RKO (cell line): ENCODE results near the gene SC5D.

ENCODE experiments used
- DNase-seq: peaks from one replicate; pipeline ENCODE4 v3.0.0-alpha.2; 2016; ENCODE audit warnings: low spot score

Gene SC5D

GRCh38 chr11:121328967-121329679, 36.6 kb downstream of the SC5D start:
- no peak for DNase-seq

GRCh38 chr11:121329781-121330395, 37.3 kb downstream of the SC5D start:
- DNase-seq, result no peak

GRCh38 chr11:121330614-121331435, 38.3 kb downstream of the SC5D start:
- DNase-seq, result no peak

DNA sequence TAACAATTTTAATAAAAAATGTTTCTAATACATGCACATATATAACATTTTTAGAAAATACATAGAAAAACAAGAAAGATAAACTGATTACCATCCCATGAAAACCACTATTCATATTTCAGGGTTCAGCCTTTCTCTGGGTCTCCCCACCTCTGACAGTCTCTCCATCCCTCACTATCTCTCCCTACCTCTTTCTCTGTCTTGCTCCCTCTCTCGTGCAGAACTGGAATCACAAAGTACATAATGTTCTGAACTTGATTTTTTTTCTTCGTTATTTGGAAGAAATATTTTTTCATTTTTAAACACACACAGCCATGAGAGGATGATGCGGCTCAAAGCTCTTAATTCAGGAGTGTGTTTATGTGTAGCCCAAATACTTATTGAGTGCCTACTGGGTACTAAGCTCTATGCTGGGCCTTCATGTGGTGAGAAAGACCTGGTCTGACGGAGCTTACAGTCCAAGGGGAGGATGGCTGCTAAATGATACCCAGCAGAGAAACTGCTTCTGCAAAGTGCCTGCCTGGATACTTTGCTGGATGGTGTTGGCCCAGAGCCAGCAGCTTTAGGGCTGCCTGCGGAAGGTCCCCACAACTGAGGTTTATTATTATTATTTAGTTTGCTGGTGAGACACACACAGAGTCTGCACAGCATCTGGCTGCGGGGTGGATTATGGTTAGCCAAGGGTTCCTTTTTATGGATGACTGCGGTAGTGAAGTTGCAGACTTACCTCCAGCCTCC, 42.6 kb downstream of the SC5D start:
- DNase-seq, result no peak

- no peak for DNase-seq
These were observed 43.8 kb downstream of the SC5D start for GRCh38 chr11:121336279-121336937.

- DNase-seq, result no peak
These were observed 44.5 kb downstream of the SC5D start for GRCh38 chr11:121337078-121337477.

GRCh38 chr11:121337740-121338272, 45.2 kb downstream of the SC5D start:
- no peak for DNase-seq

GRCh38 chr11:121338536-121338935, 46.0 kb downstream of the SC5D start:
- DNase-seq, result no peak

- no peak for DNase-seq
These were observed 47.5 kb downstream of the SC5D start for GRCh38 chr11:121340032-121340580.

GRCh38 chr11:121341609-121342008, 49.0 kb downstream of the SC5D start:
- no peak for DNase-seq

DNA sequence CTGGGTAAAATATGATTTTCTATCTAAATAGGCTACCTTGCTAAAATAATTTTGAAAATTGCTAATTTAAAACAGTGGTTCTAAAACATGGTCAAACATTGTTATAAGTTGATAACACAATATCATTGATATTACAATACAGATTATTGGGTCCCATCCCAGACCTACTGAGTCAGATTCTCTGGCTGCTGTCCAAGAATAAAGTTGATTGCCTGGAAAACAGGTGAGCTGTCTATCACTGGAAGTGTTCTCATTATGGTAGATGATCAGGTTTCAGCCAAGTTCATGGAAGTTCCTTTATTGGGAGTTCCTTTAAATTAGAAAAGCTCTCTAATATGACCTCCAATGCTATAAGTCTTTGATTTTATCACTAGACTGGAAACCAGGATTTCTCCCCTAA, 52.3 kb downstream of the SC5D start:
- DNase-seq, result no peak

DNA sequence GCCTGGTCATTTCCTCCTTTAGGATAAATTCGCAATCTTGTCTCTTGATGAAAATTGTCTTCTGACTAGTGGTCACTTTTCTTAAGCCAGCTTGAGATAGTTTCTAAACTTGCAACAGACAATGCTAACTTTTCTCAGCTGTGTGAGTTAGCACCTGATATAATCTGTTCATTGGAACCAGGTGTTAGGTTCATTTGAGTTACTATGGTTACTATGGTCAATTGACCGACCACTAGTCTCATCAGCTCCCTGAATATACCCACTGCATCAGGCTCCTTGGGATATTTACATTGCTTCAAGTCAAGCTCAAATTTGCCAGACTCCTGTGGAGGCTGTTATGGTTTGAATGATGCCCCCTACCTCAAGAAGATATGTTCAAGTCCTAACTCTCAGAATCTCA, 54.5 kb downstream of the SC5D start:
- DNase-seq, result no peak

GRCh38 chr11:121347813-121348212, 55.2 kb downstream of the SC5D start:
- no peak for DNase-seq

- no peak for DNase-seq
These were observed 55.8 kb downstream of the SC5D start for GRCh38 chr11:121348220-121348875.

GRCh38 chr11:121349790-121350189, 57.2 kb downstream of the SC5D start:
- DNase-seq, result no peak

DNA sequence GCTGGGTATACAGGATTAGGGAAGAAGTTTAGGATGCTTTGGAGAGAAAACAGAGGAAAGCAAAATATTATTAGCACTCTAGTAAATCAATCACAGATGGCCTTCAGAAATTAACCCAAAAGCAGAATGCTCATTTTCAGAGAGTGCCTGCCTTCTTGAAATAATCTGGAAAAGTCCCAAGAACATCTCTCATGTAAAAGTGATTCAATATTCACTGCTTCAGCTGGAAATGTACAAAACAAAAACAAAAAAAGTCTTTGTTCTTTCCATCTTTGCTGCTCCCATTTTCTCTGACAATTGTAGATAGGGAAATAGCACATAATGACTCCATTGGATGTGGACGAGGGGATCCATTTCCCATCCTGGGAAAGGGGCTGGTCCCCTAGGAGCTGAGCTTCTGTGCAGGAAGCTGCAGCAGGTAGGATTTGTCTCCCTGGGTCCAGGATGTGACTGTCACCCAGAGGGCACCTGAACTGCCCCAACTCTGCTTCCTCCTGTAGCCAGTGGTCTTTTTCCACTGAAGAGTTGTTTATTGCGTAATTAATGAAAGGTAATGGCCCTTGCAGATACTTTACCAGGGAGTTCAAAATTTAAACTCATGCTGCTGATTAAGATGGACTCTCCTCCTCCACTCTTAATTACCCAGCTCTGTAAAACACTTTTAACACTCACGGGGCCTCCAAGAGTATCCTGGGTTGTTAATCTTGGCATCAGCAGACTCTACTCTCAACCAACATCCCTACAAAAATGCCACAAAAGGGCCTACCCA, 57.9 kb downstream of the SC5D start:
- DNase-seq, result no peak

DNA sequence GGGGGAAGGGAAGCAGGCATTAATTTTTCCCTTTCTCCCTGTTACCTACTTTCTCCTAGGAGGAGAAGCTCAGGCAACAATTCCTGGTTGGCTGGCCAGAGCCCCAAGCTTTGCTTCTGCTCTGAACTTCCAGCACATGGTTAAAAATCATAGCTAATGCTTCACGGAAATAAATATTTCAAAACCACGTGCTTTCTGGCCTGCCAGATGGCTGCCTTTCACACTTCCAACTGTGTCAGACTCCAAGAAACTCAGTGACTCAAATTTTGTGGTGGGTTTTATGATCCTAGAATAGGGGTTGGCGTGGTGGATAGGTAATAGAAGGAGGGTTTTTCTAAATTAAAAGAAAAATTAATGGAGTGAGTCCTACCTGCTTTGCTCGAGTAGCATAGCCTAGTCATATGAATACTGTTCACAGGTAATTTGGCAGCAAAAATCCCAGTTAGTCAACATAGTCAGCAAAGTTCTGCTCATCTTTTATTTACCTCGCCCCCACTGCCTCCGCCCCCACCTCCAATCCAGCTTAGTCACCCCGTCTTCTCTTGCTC, 58.6 kb downstream of the SC5D start:
- DNase-seq, result no peak

GRCh38 chr11:121352251-121352891, 59.8 kb downstream of the SC5D start:
- DNase-seq, result no peak

DNA sequence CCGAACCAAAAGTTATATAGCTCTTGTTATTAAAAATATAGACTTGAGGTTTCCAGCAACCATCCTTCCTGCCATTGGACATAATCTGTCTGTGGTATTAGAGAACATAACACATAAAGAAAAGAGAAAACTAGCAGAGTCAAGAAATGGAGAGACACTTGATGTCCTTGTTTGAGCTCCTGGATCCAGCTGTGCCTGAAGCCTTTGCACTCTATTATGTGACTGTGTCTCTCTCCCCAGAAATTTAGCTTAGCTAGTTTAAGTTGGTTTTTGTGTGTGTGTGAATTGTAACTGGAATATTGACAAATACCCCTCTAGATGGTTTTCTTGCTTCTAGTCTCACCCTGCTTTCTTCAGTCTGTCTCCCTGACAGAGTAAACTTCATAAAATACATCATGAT, 61.6 kb downstream of the SC5D start:
- no peak for DNase-seq
